RWPE2 (cell line): Measurements from ENCODE around the gene RSPH4A.
"Not testable (repeated sequence)": the region's sequence is repeated elsewhere in the genome, so short reads cannot be mapped to it uniquely, and the experiment has no call there.

ENCODE experiments used
- ATAC-seq: fragments of 200-7000 bp; cut with Tn5 transposase; 3 replicates; pipeline ENCODE4 v1.9.1; 2021; ENCODE audit warnings: low read depth
- DNase-seq: peaks from one replicate; pipeline ENCODE4 v3.0.0-alpha.2; 2020; ENCODE audit warnings: low spot score
- H3K27ac ChIP-seq: fragments of 450-650 bp; 2 replicates; pipeline ENCODE4 v1.5.1; 2017; ENCODE audit warnings: mild to moderate bottlenecking; ENCODE audit not compliant: poor library complexity, severe bottlenecking
- H3K27me3 ChIP-seq: fragments of 250-450 bp; sonication (Bioruptor Pico); 2 replicates; pipeline ENCODE4 v1.5.1; 2021; ENCODE audit warnings: mild to moderate bottlenecking, moderate library complexity; ENCODE audit not compliant: insufficient read depth, poor library complexity, severe bottlenecking
- H3K36me3 ChIP-seq: fragments of 250-450 bp; sonication (Bioruptor Pico); 2 replicates; pipeline ENCODE4 v1.5.1; 2020; ENCODE audit warnings: low read depth, mild to moderate bottlenecking, moderate library complexity
- H3K4me1 ChIP-seq: fragments of 250-450 bp; sonication (Bioruptor Pico); 2 replicates; pipeline ENCODE4 v1.5.1; 2021; ENCODE audit warnings: mild to moderate bottlenecking, moderate library complexity; ENCODE audit not compliant: insufficient read depth, poor library complexity, severe bottlenecking
- H3K4me3 ChIP-seq: fragments of 250-450 bp; sonication (Bioruptor Pico); 2 replicates; pipeline ENCODE4 v1.5.1; 2021; ENCODE audit warnings: mild to moderate bottlenecking, moderate library complexity; ENCODE audit not compliant: severe bottlenecking
- H3K9me3 ChIP-seq: fragments of 250-450 bp; sonication (Bioruptor Pico); 2 replicates; pipeline ENCODE4 v1.5.1; 2021; ENCODE audit warnings: mild to moderate bottlenecking, moderate library complexity; ENCODE audit not compliant: severe bottlenecking
- CTCF ChIP-seq: fragments of 450-650 bp; IDR thresholded peaks from one replicate; pipeline ENCODE4 v1.5.1; 2017; ENCODE audit warnings: mild to moderate bottlenecking, moderate library complexity; ENCODE audit not compliant: poor library complexity, severe bottlenecking

Gene RSPH4A

GRCh38 chr6:116663308-116663707 lies 47.0 kb downstream of the RSPH4A start:
- Histone ChIP-seq H3K4me1 (peaks cover 24% of the 10 kb centered on the region), H3K27ac (no peak overlapping the region), H3K4me3 (no peak overlapping the region), H3K36me3 (peaks cover 39% of the 10 kb centered on the region), H3K9me3 (no peaks in the 10 kb centered on the region), H3K27me3 (no peaks in the 10 kb centered on the region)
- no peak for TF ChIP-seq CTCF
- DNase-seq (no peak), ATAC-seq (no peak)

- H3K27ac ChIP-seq, H3K9me3 ChIP-seq, ATAC-seq, H3K27me3 ChIP-seq, H3K4me3 ChIP-seq, DNase-seq: not testable (repeated sequence)
- peaks cover 24% of the 10 kb centered on the region for H3K4me1 ChIP-seq
- H3K36me3 ChIP-seq, result peaks cover 31% of the 10 kb centered on the region
Measured at GRCh38 chr6:116664169-116664568, 47.9 kb downstream of the RSPH4A start.

GRCh38 chr6:116665464-116665863 lies 49.2 kb downstream of the RSPH4A start:
- Histone ChIP-seq H3K36me3 (peaks cover 24% of the 10 kb centered on the region), H3K4me3 (no peak overlapping the region), H3K27me3 (no peaks in the 10 kb centered on the region), H3K4me1 (peaks cover 24% of the 10 kb centered on the region), H3K27ac (no peak overlapping the region), H3K9me3 (no peaks in the 10 kb centered on the region)
- no peak for ATAC-seq
- no peak for DNase-seq
- no peak for TF ChIP-seq CTCF

GRCh38 chr6:116666869-116667268 lies 50.6 kb downstream of the RSPH4A start:
- H3K4me3 ChIP-seq, result peak overlapping the region; percentile 7
- ATAC-seq, result no peak
- no peaks in the 10 kb centered on the region for H3K9me3 ChIP-seq

GRCh38 chr6:116667623-116668022 lies 51.3 kb downstream of the RSPH4A start:
- DNase-seq (no peak), ATAC-seq (no peak)
- Histone ChIP-seq H3K36me3 (peaks cover 22% of the 10 kb centered on the region), H3K4me1 (peaks cover 24% of the 10 kb centered on the region), H3K4me3 (peak overlapping the region; percentile 72), H3K27me3 (no peaks in the 10 kb centered on the region), H3K9me3 (no peaks in the 10 kb centered on the region), H3K27ac (peak overlapping the region; percentile 77)
- no peak for TF ChIP-seq CTCF

More at GRCh38 chr6:116666869-116667268, 50.6 kb downstream of the RSPH4A start:
- peaks cover 24% of the 10 kb centered on the region for H3K4me1 ChIP-seq
- no peak overlapping the region for H3K27ac ChIP-seq
- H3K36me3 ChIP-seq, result peaks cover 22% of the 10 kb centered on the region
- TF ChIP-seq CTCF, result no peak
- DNase-seq, result no peak
- H3K27me3 ChIP-seq, result no peaks in the 10 kb centered on the region
